GM19099 (cell line): ENCODE results near the gene CCL13.

Source experiments
- POLR2A ChIP-seq: IDR thresholded peaks from 3 replicates; pipeline ENCODE4 v1.6.1; 2011; ENCODE audit warnings: low read depth; ENCODE audit not compliant: insufficient read length; ENCODE audit errors: extremely low read depth

The CCL13 gene

GRCh38 chr17:34387566-34387965, 31.3 kb downstream of the CCL13 start:
- TF ChIP-seq POLR2A: no peak

- TF ChIP-seq POLR2A: no peak
These were observed 33.0 kb downstream of the CCL13 start for GRCh38 chr17:34389126-34389750.

- no peak for TF ChIP-seq POLR2A
These were observed 34.4 kb downstream of the CCL13 start for GRCh38 chr17:34390649-34391048.

GRCh38 chr17:34391241-34391640, 35.0 kb downstream of the CCL13 start:
- TF ChIP-seq POLR2A: no peak

DNA sequence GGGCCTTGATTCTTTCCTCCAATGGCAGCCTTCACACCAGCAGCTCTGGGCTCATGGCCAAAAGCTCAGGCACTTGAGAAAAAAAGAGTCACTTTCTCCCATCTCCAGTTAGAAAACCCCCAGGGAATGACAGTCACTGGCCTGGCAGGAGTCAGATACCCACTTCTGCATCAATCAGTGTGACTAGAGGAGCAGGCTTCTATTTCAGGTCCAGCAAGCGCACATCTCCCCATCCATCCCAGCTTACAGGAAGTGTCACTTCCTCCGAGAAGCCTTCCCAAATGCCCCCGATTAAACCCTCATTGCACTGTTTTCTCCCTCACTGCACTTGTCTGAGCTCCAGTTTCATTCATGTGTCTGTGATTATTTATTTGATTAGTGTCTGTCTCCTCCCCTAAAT, 37.1 kb downstream of the CCL13 start:
- no peak for TF ChIP-seq POLR2A

- no peak for TF ChIP-seq POLR2A
These were observed 41.0 kb downstream of the CCL13 start for GRCh38 chr17:34397265-34397664.

DNA sequence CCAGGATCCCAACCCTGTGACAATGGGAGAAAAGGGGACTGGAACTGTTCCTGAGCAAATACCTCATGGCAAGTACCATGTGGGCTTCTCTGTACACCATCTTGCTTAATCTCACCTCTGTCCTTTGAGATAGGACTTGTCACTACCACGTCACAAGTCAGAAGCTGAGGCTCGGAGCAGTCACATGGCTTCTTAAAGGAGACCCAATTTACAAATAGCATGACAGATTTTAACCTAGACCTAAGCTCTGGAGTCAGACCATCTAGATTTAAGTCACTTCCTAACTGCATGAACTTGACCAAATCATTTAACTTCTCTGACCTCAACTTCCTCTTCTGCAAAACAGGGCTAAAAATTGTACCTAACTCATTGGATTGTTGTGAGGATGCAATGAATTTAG, 42.7 kb downstream of the CCL13 start:
- no peak for TF ChIP-seq POLR2A

DNA sequence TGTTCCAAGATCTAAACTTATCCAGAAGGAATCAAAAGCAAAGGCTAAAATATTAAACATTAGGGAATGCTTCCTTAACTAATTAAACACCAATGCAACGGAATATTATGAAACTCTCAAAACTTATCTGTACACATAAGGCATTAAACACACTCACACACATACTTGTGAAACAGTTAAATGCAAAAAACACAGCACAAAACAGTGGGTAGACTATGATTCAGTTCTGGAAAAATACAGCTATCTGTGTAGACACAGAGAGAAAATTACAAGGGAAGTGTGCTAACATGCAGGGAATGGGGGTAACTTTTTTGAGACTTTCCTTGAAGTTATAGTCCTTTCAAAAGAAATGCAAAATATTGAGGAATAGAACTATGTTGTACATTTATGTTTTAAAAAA, 43.4 kb downstream of the CCL13 start:
- TF ChIP-seq POLR2A: no peak

DNA sequence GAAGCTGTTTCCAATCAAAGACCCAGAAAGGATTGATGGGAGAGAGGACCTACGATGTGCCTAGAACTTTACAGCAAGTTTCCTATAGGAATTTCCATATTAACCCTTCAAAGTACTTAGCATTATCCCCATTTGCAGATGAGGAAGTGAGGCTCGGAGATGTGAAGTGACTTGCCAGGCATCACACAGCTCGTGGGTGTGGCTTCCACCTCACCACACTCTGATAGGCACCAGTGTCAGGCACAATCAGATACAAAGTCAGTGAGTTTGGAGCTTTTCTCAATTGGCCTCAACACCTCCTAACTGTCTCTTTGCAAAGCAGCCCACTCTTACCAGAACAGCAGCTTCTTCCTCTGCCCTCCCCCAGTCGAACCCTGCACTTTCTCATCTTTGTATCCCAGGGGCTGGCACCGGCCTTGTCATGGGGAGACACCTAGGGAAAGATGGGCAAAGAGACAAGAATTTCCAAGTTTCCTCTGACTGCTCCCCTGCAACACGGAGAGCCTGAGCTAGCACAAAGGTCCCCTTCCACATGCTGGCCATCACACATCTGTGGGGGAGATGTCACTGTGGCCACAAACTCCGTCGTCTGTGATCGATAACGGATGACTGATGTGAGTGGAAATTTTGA, 44.1 kb downstream of the CCL13 start:
- TF ChIP-seq POLR2A: no peak

DNA sequence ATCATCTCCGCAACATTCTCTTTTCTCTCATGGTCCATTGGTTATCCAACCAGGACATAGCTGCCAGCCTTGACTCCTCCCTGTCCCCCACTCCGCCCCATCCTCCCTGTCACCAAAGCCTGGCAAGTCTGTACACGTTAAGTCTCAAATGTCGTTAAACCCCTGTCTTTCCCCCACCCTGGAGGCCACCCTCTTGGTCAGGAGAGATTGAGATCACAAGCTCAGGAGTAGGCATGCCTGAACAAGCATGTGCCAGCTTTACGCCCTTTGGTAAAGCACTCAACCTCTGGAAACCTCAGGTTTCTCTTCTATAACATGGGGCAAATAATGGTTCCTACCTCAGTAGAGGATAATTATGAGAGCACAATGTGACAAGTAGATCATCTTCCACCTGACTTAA, 44.9 kb downstream of the CCL13 start:
- no peak for TF ChIP-seq POLR2A

GRCh38 chr17:34403006-34403405, 46.7 kb downstream of the CCL13 start:
- no peak for TF ChIP-seq POLR2A

DNA sequence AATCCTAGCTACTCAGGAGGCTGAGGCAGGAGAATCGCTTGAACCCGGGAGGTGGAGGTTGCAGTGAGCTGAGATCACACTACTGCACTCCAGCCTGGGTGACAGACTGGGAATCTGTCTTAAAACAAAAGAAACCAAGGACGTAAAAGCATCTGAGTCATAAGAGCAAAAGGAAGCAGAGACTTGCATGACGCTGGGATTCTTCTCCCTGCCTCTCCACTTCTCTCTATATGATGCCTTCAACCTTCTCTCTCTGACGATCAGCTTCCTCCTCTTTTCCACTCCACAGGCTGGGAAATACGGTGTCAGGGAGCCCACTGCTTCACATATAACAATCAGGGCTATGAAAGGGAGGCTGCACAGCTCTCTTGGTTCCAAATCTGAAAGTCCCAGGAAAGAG, 49.9 kb downstream of the CCL13 start:
- TF ChIP-seq POLR2A: no peak
